GM19193 (cell line): ENCODE data around the gene MRPL34.

ENCODE experiments used
- POLR2A ChIP-seq: IDR thresholded peaks from 4 replicates; pipeline ENCODE4 v1.6.1; 2011; ENCODE audit not compliant: insufficient read depth, insufficient read length; ENCODE audit errors: extremely low read depth

The MRPL34 gene

DNA sequence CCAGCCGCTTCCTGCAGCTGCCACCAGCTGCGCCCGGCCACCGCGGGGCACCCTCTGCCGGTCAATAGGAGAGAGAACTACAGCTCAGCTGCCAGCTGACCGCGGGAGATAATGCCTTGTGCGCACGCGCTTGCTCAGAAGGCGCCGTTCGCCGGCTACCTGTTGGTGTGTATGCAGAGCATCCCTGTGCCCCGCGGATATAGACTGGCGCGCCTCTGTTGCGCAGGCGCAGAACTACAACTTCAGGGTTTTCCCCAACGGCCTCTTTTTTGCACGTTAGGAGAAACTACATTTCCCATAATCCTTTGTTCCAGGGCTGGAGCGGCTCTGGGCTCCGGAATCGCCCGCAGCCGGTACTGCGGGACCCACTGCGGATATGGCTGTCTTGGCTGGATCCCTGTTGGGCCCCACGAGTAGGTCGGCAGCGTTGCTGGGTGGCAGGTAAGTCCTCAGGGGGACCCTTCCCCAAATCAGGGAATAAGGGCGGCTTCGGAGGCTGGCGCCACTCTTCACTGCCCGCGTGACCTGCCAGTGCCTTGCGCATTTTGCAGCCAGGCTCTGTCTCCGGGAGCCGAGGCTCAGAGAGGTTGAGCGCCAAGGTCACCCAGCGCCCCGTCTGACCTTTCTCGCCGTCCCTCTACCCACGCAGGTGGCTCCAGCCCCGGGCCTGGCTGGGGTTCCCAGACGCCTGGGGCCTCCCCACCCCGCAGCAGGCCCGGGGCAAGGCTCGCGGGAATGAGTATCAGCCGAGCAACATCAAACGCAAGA lies at the start of gene MRPL34:
Gene MRPL34 (plus strand): TSS at position 356 of the 768 bp plus-strand sequence. CDS start 21 bp downstream, at position 377.
- peak; percentile 62 for TF ChIP-seq POLR2A

DNA sequence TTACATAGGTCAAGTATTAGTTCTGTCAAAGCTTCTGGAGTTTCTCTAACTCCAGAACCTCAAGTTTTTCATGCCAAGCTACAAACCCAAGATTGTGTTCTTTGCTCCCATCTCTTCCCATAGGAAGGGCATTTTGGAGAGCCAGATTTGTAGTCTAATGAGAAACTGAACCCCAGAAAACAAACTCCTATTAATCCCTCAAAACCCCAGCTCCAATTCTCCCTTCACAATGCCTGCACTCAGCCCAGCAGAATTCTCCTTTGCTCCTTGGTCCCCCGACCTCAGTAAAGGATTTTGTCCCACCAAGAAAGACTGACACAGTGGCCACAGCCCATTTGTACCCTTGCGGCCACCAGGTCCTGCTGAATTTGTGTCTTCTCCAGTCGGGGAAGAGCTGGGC lies 49.5 kb upstream of the MRPL34 start:
- no peak for TF ChIP-seq POLR2A

DNA sequence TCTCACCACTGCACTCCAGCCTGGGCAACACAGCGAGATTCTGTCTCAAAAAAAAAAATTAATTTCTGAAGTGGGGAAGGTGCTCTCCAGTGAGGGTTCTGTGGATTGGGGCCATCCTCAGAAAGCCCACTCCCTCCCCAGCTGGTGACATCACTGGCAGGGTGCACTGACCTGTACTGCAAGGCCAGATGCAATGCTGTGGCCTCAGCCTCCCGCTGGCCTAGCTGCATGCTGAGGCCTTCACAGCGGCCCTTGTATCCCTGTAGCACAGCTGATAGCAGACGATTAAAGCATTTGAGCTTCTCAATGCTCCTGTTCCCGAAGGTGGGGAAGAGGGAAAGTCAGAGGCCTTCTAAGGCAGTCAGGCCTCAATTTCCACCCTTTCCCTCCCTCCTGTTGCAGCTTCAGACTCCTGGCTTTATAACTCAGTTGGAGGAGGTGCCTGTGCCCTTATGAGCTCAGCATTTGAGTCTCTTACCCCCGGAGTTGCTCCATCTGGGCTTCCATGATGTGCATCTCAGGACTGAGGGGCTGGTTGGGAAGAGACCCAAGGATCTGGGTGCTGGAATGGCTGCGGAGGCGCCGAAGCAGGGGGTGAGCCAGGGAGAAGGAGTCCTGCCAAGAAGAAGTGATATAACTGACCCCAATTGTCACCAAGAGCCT lies 46.4 kb upstream of the MRPL34 start:
- no peak for TF ChIP-seq POLR2A

DNA sequence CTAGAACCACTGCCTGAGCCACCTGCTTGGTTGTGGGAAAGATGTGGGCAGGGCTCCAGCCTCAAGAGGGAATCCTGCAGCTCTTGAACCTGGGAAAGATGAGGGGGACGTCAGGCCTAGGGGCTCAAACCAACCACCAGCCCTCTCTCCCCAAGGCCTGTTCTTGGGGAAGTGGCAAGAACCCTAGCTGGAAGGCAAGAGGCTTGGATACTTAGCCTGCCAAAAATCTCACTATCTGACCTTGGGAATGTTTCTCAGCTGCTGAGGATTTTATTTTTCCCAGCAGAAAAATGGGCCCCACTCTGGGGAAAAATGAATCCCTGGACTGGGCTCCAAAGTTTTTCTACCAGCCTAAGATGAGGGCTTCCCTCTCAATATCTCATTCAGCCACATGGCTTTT lies 45.7 kb upstream of the MRPL34 start:
- TF ChIP-seq POLR2A, result no peak

DNA sequence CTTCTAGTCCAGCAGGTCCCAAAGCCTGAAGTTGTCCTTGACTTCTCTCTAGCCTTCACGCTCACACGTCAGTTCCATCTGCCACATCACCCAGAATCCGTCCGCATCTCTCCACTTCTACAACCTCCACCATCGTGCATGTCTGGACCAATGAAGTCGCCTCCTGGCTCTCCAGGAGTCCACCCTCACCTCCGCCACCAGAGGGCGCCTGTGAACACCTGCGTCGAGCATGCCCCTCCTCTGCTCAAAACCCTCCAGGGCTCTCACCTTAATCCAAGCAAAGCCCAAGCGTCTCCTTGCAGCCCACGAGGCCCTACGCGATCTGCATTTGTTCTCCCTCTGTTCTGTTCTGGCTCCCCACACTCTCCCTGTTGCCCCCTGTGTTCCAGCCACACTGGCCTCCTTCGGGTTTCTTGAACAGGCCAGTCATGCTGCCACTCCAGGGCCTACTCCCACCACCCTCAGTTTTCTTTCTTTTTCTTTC lies 44.8 kb upstream of the MRPL34 start:
- TF ChIP-seq POLR2A, result no peak

DNA sequence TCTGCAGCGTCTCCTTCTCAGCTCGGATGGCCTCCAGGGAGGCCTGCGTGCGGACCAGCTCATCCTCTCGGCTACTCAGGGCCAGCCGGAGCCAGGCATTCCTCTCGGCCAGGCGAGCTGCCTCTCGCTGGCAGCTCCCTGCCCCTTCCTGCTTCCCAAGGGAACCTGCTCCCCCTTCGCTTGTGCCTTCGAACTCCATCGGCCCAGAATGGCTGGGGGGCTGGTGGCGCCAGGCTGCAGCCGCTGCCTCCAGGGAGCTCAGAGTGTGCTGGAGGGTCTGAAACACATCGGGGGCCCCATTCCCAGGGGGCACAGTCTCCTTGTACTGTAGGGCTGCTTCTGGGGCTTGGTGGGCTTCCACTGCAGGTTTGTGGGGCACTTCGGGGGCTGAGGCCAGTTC lies 43.1 kb upstream of the MRPL34 start:
- no peak for TF ChIP-seq POLR2A

DNA sequence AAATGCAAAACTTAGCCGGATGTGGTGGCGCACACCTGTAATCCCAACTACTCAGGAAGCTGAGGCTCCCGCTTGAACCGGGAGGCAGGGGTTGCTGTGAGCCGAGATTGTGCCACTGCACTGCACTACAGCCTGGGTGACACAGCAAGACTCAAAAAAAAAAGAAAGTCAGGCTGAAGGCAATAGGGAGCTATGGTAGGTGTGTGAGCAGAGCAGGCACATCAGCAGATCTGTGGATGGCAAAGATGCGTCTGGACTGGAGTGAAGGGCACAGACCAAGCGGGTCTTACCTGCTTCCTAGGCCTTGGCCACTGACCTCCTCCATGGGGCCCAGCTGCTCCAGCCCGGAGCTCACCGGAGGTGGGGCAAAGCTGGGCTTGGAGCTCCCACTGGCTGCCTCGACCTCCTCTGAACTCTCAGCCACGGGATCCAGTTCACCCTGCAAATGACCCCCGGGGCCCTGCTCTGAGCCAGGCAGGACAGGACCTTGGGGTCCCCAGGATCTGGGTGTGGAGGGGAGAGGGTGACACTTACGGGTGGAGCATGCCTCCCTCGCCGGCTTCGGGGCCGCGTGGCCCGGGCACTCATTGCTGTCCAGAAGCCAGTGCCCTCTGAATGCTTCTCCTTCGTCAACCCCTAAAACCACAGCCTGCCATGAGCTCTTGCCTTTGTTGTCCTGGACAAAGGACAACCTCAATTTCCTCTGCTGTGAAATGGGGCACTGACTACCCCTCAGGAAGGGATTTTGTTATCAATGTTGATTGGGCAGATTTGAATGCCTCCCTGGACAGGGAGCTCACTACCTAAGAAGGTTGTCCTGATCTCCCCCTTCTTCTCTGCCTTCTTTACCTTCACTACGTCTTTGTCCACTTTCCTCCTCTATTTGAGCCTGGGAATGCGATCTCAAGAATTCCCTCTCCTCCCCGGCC lies 41.7 kb upstream of the MRPL34 start:
- TF ChIP-seq POLR2A, result no peak

DNA sequence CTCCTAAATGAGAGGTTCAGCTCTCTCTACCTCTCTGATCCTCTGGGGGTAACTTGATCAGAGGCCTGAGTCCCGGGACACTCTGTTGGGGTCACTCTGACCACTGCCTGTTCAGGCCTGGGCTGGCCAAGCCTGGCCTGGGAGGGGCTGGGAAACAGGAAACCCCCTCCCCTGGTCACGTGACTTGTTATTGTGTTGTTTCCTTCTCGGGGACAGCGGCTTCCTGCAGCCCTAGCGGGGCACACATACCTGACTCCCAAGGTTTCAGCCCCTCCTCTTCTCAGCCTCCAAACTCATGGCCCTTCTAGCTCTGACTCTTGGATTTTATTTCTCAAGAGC lies 41.1 kb upstream of the MRPL34 start, which contains the start of gene USHBP1:
Gene USHBP1 (minus strand): TSS at position 105 of the 339 bp plus-strand sequence. CDS start 446 bp downstream, outside the sequence.
- TF ChIP-seq POLR2A, result no peak

DNA sequence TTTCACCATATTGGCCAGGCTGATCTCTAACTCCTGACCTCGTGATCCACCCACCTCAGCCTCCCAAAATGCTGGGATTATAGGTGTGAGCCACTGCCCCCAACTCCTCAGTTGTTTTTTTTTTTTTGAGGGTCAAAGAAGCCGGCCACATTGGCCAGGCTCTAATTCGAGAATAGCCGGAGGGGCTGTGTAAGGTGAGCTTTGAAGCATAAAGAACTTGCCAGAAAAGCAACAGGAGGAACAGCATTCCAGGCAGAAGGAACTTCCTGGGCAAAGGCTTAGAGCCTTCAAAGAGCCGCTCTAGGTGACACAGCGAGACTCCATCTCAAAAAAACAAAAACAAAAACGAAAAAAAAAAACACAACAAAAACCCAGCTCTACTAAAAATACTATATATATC lies 39.6 kb upstream of the MRPL34 start:
- no peak for TF ChIP-seq POLR2A

DNA sequence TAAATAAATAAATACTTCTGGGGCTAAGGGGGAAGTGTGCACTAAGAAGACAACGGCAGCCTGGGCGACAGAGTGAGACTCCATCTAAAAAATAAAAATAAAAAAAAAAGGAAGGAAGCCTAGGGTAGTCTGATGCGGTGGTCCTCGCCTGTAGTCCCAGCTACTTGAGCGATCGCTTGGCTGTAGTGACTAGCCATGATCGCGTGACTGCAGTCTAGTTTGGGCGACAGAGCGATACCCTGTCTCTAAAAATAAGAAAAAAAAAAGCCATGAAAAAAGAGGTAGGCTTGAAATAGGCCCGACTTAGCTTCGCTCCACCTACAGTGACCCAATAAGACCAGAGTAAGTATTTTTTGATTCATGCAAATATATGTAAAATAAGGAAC lies 39.1 kb upstream of the MRPL34 start:
- TF ChIP-seq POLR2A, result peak; percentile 13

DNA sequence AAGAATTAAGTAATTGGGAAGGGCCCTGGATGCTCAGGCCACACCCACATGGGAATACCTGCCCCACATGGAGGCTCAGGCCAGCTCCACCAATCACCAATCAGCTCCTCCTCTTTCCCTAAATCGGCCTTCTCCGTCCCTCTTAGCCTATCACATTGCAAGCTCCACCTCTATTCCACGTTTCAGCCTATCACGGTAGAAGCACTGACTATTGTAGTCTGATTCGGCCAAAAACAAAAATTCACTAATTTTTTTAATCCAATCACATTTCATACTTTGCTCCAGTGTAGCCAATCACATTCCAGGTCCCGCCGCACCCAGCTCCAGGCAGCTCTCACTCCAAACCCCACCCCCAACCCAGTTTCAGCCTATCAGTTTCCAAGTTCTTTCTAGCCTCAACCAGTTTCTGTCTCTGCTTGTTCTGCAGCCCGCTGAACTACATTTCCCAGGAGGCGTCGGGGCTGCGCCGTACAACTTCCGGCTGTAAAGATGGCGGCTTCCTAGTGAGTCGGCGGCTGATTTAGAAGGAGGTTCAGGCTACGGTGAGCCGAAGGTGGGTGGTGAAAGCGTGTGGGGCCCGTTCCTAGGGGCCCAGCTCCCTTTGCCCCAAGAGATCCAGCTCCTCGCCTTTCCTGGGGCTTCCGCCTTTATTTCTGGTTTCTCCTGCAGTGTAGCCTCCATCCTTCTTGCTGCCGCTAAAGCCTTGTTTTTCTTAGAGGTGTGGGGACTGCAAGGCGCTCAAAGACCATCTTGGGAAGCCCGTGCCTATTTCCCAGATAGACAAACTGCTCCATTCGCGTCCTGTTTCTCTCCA lies 38.5 kb upstream of the MRPL34 start, which contains the start of gene BABAM1:
Gene BABAM1 (plus strand): TSS at position 469 of the 814 bp plus-strand sequence. CDS start 1,364 bp downstream, outside the sequence.
- TF ChIP-seq POLR2A, result peak; percentile 83

DNA sequence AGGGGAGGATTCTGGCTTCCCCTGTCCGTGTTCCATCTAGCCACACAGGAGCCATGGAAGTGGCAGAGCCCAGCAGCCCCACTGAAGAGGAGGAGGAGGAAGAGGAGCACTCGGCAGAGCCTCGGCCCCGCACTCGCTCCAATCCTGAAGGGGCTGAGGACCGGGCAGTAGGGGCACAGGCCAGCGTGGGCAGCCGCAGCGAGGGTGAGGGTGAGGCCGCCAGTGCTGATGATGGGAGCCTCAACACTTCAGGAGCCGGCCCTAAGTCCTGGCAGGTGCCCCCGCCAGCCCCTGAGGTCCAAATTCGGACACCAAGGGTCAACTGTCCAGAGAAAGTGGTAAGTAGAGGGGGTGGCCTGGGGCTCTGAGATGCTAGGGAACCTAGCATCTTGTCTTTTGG lies 36.9 kb upstream of the MRPL34 start:
- TF ChIP-seq POLR2A, result no peak

DNA sequence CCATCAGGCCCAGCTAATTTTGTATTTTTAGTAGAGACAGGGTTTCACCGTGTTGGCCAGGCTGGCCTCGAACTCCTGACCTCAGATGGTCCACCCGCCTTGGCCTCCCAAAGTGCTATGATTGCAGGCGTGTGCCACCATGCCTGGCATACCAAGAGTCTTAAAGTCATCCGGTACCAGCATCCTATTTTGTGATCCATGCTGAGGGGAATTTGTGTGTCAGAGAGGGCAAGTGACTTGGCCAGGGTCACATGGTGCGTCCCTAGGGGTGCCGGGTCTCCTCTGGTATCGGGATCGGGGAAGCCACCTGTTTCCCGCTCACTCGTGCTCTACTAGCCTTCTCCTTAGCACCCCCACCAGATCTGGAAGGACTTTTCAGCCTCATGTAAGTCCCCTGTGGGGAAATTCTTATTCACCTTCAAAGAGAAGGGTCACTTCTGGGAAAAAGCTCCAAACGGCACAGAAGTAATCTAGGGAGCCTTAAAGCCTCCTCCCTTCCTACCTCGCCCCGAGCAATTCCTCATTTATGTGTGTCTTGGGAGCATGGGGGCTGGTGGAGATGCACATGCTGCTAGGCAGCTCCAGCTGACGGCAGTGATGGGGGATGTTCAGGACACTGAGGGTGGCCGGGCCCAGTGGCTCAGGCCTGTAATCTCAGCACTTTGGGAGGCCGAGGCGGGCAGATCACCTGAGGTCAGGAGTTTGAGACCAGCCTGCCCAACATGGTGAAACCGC lies 30.1 kb upstream of the MRPL34 start:
- TF ChIP-seq POLR2A, result no peak
